Measurements from ENCODE around the gene CCDC142. TPM values are rescaled to one million over a fixed set of nuclear protein-coding genes. Genes with fewer than 3 reads are reported as not detected.

CCDC142 gene
- total and polyA plus RNA-seq, 9 of the 15 experiments (the other 6 are each of a cell fraction or from before 2014, with no cell fraction given) = 0.55 to 11.7 (median 7.2) TPM

DNA sequence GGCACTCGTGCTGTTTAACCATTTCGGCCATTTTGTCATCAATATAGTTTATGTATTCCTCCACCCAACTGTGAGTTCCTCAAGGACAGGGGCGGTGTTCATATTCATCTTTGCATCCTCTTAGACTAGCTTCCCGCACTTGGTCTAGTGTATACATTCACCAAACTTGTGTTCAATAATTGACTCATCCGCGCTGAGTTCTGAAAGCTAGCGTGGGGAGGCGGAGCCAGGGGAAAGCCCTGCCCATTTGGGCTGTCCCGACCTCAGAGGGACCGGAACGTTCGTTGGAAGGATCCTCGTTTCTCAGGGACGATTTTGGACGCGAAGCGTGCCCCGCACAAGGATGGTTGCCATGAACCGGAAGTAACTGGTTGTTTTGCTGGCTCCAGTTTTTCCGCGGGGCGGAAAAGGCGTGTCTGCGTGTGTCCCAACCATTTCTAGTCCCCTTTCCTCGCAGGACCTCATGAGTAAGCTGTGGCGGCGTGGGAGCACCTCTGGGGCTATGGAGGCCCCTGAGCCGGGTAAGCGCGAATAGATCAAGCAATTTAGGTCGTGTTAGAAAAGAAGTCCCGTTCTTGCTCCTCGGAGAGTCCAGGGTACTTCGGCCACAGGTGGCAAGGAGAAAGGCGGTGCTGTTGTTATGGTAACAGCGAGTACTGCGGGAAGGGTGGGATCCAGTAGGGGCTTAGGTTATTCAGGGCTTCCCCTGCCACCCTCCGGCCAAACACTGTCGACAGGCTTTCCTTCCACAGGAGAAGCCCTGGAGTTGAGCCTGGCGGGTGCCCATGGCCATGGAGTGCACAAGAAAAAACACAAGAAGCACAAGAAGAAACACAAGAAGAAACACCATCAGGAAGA is 27.9 kb downstream of the CCDC142 start, which contains the start of gene INO80B (continued):
- TF ChIP-seq HOXB6 (CRISPR knock-in tag; IDR thresholded peaks at IDR 0.05; ENCODE audit: borderline replicate concordance) (no peak), HDAC3 (IDR thresholded peaks at IDR 0.05; ENCODE audit: borderline replicate concordance, partially characterized antibody) (peak; percentile 46), ZFX (CRISPR knock-in tag; IDR thresholded peaks at IDR 0.05) (no peak; the same call in 1 of the 2 replicates), CREBBP (IDR thresholded peaks at IDR 0.05; ENCODE audit: low read depth, low read length) (no peak), YBX1 (IDR thresholded peaks at IDR 0.05) (no peak)
- TF ChIP-seq, protein P1, sequence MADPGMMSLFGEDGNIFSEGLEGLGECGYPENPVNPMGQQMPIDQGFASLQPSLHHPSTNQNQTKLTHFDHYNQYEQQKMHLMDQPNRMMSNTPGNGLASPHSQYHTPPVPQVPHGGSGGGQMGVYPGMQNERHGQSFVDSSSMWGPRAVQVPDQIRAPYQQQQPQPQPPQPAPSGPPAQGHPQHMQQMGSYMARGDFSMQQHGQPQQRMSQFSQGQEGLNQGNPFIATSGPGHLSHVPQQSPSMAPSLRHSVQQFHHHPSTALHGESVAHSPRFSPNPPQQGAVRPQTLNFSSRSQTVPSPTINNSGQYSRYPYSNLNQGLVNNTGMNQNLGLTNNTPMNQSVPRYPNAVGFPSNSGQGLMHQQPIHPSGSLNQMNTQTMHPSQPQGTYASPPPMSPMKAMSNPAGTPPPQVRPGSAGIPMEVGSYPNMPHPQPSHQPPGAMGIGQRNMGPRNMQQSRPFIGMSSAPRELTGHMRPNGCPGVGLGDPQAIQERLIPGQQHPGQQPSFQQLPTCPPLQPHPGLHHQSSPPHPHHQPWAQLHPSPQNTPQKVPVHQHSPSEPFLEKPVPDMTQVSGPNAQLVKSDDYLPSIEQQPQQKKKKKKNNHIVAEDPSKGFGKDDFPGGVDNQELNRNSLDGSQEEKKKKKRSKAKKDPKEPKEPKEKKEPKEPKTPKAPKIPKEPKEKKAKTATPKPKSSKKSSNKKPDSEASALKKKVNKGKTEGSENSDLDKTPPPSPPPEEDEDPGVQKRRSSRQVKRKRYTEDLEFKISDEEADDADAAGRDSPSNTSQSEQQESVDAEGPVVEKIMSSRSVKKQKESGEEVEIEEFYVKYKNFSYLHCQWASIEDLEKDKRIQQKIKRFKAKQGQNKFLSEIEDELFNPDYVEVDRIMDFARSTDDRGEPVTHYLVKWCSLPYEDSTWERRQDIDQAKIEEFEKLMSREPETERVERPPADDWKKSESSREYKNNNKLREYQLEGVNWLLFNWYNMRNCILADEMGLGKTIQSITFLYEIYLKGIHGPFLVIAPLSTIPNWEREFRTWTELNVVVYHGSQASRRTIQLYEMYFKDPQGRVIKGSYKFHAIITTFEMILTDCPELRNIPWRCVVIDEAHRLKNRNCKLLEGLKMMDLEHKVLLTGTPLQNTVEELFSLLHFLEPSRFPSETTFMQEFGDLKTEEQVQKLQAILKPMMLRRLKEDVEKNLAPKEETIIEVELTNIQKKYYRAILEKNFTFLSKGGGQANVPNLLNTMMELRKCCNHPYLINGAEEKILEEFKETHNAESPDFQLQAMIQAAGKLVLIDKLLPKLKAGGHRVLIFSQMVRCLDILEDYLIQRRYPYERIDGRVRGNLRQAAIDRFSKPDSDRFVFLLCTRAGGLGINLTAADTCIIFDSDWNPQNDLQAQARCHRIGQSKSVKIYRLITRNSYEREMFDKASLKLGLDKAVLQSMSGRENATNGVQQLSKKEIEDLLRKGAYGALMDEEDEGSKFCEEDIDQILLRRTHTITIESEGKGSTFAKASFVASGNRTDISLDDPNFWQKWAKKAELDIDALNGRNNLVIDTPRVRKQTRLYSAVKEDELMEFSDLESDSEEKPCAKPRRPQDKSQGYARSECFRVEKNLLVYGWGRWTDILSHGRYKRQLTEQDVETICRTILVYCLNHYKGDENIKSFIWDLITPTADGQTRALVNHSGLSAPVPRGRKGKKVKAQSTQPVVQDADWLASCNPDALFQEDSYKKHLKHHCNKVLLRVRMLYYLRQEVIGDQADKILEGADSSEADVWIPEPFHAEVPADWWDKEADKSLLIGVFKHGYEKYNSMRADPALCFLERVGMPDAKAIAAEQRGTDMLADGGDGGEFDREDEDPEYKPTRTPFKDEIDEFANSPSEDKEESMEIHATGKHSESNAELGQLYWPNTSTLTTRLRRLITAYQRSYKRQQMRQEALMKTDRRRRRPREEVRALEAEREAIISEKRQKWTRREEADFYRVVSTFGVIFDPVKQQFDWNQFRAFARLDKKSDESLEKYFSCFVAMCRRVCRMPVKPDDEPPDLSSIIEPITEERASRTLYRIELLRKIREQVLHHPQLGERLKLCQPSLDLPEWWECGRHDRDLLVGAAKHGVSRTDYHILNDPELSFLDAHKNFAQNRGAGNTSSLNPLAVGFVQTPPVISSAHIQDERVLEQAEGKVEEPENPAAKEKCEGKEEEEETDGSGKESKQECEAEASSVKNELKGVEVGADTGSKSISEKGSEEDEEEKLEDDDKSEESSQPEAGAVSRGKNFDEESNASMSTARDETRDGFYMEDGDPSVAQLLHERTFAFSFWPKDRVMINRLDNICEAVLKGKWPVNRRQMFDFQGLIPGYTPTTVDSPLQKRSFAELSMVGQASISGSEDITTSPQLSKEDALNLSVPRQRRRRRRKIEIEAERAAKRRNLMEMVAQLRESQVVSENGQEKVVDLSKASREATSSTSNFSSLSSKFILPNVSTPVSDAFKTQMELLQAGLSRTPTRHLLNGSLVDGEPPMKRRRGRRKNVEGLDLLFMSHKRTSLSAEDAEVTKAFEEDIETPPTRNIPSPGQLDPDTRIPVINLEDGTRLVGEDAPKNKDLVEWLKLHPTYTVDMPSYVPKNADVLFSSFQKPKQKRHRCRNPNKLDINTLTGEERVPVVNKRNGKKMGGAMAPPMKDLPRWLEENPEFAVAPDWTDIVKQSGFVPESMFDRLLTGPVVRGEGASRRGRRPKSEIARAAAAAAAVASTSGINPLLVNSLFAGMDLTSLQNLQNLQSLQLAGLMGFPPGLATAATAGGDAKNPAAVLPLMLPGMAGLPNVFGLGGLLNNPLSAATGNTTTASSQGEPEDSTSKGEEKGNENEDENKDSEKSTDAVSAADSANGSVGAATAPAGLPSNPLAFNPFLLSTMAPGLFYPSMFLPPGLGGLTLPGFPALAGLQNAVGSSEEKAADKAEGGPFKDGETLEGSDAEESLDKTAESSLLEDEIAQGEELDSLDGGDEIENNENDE (IDR thresholded peaks at IDR 0.05; ENCODE audit: low read depth, low read length) = no peak
- TF ChIP-seq, protein P2, sequence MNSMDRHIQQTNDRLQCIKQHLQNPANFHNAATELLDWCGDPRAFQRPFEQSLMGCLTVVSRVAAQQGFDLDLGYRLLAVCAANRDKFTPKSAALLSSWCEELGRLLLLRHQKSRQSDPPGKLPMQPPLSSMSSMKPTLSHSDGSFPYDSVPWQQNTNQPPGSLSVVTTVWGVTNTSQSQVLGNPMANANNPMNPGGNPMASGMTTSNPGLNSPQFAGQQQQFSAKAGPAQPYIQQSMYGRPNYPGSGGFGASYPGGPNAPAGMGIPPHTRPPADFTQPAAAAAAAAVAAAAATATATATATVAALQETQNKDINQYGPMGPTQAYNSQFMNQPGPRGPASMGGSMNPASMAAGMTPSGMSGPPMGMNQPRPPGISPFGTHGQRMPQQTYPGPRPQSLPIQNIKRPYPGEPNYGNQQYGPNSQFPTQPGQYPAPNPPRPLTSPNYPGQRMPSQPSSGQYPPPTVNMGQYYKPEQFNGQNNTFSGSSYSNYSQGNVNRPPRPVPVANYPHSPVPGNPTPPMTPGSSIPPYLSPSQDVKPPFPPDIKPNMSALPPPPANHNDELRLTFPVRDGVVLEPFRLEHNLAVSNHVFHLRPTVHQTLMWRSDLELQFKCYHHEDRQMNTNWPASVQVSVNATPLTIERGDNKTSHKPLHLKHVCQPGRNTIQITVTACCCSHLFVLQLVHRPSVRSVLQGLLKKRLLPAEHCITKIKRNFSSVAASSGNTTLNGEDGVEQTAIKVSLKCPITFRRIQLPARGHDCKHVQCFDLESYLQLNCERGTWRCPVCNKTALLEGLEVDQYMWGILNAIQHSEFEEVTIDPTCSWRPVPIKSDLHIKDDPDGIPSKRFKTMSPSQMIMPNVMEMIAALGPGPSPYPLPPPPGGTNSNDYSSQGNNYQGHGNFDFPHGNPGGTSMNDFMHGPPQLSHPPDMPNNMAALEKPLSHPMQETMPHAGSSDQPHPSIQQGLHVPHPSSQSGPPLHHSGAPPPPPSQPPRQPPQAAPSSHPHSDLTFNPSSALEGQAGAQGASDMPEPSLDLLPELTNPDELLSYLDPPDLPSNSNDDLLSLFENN (IDR thresholded peaks at IDR 0.05; ENCODE audit: low read depth in 2 of 2, low read length in 2 of 2) = peak in 1 of 2 experiments; percentile 51; a peak in 1 of 4 replicates
- TF ChIP-seq, protein P3, sequence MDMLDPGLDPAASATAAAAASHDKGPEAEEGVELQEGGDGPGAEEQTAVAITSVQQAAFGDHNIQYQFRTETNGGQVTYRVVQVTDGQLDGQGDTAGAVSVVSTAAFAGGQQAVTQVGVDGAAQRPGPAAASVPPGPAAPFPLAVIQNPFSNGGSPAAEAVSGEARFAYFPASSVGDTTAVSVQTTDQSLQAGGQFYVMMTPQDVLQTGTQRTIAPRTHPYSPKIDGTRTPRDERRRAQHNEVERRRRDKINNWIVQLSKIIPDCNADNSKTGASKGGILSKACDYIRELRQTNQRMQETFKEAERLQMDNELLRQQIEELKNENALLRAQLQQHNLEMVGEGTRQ (CRISPR knock-in tag; IDR thresholded peaks at IDR 0.05) = no peak

All from K562 (cell line).